ENCODE results near the gene RER1.
"Not testable (repeated sequence)": the region's sequence is repeated elsewhere in the genome, so short reads cannot be mapped to it uniquely, and the experiment has no call there.

Gene RER1

DNA sequence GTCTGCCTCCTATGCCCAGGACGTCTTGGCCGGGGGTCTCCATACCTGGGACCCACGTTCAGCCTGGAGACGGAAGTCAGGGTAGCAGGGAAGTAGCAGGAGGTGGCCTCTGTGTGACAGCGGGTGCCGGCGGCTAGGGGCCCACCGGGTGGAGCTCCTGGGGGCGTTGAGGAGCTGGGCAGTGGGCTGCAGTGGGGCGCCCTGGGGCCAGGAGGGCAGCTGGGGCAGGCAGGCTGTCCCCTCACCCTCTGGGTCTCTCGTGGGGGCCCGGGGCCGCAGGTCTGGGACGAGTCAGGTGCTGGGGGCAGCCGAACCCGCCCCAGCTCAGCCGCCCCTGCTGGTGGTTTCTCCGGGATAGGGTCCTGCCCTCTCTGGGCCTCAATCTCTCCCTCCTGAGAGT lies 35.4 kb downstream of the RER1 start:
- no peak for DNase-seq (ENCODE audit: low read depth, low spot score)

DNA sequence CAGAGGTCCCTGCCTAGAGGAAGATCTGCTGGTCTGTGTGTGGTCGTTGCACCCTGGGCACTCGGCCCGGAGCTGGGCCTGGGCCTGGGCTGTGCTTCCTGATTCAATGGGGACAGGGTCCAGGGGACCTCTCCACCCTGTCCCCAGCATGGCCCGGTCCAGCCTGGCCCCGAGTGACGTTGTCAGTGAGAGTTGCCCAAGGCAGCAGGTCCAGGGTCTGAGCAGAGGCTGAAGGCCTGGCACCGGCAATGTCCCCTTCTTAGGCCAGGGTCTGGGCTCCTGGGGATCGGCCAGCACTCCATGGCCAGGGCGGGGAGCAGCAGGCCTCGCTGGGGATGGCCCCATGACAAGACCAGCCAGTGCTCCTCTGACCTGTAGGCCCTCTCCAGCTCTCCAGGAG lies 36.3 kb downstream of the RER1 start:
- no peak for DNase-seq (ENCODE audit: low read depth, low spot score)

DNA sequence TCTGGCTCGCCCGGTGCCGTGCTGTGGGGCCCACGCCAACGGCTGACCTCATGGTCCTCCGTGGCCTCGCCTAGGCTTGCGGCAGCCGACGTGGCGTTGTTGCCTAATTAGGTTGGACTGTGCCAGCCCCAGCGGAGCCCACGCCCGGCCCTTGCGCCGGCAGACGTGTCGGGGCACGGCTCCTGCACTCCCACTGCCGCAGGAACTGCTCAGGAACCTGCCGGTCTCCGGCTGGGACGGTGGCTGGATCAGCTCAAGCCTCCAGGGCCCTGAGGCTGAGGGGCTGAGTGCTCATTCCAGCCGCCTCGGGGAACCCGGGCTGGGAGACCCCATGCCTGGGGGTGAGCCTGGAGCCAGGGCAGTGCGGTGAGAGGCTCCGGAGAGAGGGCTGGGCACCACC lies 36.8 kb downstream of the RER1 start:
- no peak for DNase-seq (ENCODE audit: low read depth, low spot score)

DNA sequence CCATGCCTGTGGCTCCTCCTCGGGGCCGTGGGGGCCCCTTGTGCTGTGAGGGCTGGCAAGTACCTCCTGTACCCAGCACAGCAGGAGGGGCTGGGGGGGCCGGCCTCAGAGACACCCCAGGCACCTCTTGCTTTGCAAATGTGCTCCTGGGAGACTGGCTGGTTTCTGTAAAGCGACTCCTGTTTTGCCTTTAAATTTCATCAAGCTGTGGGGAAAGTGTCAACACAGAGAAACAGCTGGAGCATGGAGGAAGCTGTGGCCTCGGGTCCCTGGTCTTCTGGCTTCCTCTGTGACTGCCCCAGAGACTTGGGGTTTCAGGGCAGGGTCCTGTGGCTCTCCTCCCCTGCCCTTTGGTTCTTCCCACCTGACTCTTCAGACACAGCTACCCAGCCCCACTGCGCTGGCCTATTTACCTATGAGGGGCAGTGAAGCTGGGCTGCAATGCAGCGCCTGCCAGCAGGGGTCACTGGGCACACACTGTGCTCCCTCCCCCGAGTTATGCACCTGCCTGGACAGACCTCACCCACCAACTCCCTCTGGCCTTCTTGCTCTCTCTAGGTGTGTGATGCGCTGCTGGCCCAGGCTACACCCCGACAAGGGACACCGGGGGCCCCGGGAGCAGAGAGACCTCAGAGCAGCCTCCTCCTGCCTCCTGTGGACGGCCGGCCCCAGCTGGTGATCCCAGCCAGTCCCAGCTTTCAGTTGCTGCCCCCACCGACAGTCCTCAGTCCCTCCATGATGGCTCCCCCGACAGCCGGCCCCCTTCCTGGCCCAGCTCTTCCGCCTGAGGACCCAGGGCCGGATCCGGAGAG lies 38.3 kb downstream of the RER1 start:
- no peak for DNase-seq (ENCODE audit: low read depth, low spot score)

DNA sequence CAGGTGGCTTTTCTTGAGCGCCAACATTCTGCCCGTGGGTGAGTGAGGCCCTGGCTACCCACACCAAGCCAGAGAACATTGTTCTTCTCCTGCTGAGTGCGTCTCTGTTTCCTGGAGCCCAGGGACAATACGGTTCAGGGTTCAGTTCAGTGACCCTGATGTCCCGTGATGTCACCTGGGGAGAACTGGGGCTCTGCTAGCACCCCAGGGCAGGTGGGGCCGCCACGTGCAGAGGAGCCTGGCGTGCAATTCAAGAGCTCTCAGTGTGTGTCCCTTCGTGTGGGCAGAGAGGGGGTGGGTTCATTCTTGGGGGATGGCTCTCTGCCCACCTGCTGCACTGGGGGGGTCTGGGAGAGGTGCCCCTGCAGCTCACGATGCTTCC lies 38.9 kb downstream of the RER1 start:
- no peak for DNase-seq (ENCODE audit: low read depth, low spot score)

DNA sequence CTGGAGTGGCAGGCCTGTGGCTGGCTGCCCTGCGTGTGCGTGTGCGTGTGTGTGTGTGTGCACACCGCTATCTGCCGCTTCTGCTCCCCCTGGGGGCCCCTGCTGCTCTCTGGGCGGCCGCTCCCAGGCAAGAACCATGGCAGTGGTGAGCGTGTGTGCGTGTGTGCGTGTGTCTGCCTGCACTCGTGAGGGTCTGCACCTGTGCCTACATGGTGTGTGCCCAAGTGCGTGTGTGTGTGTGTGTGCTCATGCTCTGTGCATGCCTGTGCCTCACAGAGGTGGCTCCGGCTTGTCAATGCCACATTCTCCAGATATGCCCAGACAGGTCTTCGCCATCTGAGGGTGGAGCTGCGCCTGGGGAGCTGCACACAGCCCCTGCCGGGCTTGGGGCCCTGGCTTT lies 39.5 kb downstream of the RER1 start:
- DNase-seq (ENCODE audit: low read depth, low spot score) = no peak

DNA sequence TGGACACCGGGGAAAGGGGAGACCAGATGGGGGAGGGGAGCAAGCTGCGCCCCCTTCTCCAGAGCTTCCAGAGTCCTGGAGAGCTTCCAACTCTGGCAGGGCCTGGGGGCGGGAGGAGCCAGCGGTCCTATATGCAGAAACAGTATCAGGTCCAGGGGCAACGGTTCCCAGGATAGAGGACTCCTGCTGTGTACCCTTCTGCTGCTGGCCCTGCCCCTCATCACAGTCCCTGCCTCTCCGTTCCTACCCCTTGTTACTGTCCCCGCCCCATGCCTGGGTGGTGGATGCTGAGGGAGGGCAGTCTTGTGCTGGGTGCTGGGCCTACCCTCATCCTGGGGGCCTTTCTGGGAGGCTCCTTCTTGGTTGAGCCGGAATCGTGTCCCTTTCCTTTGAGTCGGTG lies 39.9 kb downstream of the RER1 start:
- no peak for DNase-seq (ENCODE audit: low read depth, low spot score)

DNA sequence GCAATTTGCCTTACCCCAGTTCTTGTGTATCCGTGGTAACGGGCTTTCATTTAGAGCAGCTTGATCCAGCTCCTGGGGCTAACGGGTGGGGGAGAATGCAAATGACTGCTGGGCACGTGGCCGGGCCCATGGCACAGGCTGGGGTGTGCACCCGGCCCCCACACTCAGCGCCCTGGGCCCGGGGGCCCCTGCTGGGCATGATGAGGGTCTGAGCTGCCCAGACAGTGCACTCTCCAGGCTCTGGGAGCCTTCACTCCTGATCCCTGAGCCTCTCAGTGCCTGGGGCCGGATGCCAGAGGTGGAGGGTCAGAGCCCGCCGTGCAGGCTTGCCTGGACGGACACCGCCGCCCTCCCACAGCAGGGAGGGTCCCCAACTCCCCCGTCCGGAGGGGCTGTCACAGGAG lies 40.8 kb downstream of the RER1 start:
- no peak for DNase-seq (ENCODE audit: low read depth, low spot score)

DNA sequence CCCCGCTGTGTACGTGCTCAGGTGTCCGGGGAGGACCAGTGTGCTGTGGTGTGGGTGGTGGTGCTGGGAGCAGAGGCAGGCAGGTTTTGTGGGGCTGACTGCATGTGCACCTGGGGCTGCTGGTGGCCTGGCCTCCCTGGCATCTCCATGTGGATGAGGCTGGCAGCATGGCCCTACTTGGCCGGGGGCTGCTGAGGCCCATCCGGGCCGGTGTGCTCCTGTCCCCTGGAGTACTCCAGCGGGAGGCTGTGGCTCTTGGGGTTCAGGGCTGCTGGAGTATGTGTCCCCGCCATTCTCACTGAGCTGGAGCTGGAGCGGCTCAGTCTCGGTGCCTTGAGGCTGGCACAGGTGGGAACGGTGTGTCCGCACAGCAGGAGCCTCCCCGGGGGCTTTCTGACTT lies 41.6 kb downstream of the RER1 start:
- no peak for DNase-seq (ENCODE audit: low read depth, low spot score)

DNA sequence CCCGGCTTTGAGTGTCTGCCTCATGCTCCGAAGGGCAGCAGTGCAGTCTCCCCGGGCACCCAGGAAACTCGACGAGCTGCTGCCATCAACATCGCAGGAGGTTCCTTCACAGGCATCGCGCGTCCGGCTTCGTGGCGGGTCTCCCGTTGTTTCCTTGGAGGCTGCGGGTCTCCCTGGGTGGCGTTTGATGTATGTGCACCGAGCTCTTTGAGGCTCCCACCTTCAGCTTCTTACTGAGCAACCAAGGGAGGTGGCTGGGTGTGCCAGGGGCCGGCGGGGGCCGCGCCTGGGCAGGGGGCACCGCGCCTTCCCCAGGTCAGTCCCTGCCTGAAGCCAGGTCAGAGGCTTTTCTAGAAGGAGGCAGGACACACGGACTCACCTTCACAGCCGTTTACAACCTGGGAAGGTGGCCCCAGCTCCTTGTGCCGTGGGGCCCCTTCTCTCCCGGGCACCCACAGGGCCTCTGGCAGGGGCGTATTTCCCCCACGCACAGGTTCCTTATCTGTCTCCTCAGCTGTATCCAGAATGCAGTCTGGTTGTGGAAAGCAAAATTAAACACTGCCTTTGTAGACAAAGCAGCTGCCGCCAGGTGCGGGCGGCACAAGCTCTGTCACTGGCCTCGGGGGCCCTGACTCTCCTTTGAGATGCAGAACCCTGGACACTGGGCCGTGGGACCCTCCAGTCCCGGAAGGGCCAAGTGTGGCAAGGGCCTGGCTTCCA lies 42.5 kb downstream of the RER1 start:
- DNase-seq (ENCODE audit: low read depth, low spot score) = no peak

DNA sequence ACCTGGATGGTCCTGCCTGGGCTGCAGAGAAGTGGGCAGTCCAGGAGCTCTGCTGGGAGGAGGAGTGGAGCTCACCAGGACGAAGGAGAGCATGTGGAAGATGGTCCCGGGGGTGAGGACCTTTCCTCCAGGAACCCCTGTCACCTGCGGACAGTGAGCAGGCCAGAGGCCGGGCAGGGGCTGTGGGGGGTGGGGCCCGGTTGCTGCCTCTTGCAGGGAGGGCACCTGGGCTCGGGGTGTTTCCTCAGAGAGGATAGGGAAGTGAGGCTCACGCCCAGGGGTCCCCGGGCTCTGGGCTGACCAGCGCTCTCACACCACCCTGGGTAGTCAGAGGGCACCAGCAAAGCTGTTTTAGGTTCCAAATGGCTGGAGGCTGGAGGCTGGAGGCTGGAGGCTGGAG lies 43.5 kb downstream of the RER1 start:
- no peak for DNase-seq (ENCODE audit: low read depth, low spot score)

DNA sequence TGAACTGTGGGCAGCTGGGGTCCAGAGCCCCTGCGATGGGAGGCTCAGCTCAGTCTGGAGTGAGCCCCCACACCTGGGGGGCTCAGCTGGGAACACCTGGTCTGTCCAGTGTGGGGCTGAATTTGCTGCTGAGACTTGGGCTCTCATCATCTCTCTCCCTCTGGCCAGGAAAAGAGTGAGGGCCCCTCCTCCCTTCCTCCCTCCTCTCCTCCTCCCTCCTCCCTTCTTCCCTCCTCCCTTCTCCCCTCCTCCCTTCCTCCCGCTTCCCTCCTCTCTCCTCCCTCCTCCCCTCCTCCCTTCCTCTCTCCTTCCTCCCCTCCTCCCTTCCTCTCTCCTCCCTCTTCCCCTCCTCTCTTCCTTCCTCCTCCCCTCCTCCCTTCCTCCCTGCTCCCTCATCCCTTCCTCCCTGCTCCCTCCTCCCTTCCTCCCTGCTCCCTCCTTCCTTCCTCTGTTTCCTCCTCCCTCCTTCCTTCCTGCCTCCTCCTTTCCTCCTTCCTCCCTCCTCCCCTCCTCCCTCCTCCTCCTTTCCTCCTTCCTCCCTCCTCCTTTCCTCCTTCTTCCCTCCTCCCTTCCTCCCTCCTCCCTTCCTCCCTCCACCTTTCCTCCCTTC lies 44.2 kb downstream of the RER1 start:
- no peak for DNase-seq (ENCODE audit: low read depth, low spot score)

DNA sequence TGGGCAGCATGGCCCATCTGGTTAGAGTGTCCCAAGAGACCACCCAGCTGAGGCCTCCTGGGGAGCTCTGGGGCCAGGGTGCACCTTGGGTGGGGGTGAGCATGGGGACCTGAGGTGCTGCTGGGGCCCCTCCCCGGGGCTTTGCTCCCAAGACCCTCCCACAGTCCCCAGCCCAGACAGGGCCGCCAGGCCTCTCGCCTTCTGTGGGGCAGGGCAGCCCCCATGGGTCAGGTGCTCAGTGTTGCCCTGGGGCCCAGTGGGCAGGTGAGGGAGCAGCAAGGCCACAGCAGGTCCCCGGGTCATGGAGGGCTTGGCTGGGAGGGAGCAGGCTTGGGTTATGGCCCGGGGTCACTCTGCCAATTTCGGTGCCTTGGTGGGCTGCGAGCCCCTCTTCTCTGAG lies 45.2 kb downstream of the RER1 start:
- DNase-seq (ENCODE audit: low read depth, low spot score) = no peak

DNA sequence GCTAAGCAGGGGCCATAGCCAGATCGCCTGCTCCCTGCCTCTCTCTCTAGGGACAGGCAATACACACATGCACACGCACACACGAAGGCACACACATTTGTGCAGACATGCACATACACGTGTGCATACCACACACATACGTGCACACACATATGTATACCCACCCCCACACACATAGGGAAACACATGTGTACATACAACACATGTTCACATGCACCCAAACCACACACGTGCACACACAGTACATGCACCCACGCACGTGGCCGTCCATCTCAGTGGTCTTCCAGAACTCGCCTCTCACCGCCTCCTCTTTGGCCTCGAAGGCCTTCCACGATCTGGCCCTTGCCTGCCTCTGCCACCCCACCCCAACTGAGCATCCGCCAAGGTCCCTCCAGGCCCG lies 46.0 kb downstream of the RER1 start:
- DNase-seq (ENCODE audit: low read depth, low spot score) = no peak

DNA sequence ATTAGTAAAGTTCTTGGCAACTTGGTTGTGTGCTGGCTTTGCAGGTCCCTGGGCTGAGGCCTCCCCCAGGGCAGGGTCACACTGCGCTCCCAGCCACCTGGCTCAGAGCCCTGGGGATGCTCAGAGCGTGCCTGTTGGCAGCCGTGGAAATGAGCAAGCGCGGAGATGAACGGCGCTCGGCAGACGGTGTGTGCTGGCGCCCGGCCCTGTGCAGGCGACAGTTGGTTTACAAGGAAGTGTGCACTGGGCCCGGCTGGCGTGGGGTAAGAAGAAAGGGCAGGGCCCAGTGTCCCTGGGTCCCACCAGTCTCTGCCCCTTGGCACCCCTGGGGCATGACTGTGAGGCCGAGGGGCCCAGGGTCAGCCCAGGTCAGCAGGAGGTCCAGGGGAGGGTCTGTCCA lies 46.4 kb downstream of the RER1 start:
- DNase-seq (ENCODE audit: low read depth, low spot score) = no peak

DNA sequence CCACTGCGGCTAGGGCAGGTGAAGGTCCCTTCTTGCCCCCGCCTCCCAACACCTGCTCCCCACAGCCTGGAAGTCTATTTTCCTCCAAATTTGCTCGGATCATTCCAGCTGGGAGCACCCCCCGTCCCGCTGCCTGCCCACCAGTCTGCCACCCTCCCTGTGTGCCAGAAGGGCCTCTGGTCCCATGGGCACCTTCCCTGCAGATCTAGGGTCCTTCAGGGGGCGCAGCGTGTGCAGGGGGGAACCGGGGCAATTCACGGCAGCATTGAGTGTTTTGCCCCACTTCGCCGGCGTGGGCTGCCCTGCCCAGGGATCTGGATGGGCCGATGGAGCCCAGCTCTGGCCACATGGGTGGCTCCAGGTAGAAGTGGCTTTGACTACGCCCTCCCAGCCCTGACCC lies 47.0 kb downstream of the RER1 start:
- DNase-seq (ENCODE audit: low read depth, low spot score) = no peak

DNA sequence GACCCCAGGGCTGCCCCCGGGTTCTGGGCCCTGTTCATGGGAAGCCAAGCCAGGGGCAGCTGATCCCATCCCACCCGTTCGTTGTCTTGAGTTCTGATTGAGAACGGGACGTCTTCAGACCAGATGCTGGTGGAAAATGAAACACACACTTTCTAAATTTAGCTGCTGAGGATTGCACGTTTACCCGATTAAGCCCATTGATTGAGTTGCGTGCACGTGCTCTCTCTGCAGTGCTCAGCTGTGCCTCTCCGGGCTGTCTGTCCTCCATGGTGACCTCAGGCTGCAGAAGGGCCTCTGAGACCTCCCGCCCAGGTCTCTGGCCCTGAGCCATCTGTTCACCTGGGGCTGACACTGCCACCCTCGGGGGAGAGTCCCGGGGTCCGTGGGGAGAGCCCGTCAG lies 47.7 kb downstream of the RER1 start:
- DNase-seq (ENCODE audit: low read depth, low spot score) = no peak

DNA sequence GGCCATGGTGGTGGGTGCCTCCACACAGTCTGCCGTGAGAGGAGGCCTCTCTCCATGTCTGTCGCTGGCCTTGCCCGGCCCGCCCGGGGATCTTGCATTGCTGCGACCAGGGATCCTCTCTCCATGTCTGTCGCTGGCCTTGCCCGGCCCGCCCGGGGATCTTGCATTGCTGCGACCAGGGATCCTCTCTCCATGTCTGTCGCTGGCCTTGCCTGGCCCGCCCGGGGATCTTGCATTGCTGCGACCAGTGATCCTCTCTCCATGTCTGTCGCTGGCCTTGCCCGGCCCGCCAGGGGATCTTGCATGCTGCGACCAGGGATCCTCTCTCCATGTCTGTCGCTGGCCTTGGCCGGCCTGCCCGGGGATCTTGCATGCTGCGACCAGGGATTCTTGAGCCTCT lies 48.7 kb downstream of the RER1 start:
- DNase-seq (ENCODE audit: low read depth, low spot score) = not testable (repeated sequence)

DNA sequence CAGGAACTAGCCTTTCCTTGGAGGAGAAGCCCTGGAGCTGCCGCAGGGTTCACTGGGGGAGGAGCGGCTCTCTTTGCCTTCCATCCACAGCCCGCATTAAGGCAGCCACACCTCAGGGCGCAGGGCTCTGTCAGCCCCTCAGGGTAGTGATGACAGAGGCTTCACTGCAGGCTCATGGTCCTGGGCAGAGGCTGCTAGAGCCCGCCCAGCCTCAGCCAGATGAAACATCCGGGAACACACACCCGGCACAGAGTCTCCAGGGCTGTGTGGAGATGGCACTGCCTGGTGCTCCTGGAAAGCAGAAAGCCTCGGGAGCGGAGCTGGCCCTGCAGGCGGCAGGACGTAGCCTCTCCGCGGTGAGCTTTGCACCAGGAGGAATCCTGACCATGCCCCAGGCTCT lies 50.1 kb downstream of the RER1 start:
- DNase-seq (ENCODE audit: low read depth, low spot score) = no peak

DNA sequence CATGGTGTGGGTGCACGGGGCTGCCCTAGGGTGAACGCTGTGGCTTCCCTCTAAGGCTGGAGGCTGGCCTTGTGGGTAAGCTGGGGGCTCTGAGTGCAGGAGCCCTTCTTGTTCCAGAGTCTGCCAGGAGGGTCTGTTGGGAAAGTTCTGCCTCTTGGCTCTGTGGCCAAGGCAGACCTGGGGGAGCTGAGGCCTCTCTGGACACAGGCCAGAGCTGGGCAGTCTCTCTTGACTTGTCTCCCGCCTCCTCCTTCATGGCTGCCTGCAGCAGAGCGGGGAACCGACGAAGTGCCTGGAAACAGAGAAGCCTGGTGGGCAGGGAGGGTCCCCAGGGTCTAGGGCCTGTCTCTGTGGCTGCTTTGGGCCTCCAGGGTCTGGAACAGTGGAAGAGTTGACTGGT lies 51.0 kb downstream of the RER1 start:
- DNase-seq (ENCODE audit: low read depth, low spot score) = no peak

DNA sequence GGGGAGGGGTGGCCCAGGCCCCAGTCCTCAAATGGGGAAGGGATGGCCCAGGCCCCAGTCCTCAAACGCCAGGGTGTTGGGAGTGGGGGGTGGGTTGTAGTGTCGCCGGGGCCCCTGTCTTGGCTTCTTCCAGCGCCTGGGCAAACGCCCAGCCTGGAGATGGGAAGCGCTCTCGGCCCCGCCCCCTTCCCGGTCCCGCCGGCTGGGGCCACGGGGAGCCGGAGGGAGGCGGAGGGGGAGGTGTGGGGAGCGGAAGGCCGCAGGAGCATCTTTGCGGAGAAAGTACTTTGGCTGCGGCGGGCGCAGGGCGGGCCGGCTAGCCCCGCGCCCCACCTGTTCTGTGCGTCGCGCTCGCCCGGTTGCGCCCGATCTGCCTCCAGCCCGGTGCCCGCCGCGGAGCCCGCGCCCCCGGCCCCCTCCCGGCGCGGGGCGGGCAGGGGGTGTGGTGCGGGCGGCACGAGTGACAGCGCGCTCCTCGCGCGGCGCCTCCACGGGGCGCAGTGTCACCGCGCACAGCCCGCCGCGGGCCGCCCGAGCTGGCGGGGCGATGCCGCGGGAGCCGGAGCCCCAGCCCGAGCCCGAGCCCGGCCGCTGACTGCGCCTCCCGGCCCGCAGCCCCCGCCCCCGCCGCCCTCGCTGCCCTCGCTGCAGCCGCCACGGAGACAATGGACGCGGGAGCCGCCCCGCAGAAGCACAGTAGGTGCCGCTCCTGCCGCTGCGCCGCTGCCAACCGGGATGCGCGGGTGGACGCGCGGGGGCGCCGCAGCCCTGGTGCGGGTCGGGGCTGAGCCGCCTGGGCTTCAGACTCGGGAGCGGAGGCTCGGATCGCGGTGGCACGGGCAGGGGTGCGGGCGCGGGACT lies 51.9 kb downstream of the RER1 start:
- DNase-seq (ENCODE audit: low read depth, low spot score) = no peak

DNA sequence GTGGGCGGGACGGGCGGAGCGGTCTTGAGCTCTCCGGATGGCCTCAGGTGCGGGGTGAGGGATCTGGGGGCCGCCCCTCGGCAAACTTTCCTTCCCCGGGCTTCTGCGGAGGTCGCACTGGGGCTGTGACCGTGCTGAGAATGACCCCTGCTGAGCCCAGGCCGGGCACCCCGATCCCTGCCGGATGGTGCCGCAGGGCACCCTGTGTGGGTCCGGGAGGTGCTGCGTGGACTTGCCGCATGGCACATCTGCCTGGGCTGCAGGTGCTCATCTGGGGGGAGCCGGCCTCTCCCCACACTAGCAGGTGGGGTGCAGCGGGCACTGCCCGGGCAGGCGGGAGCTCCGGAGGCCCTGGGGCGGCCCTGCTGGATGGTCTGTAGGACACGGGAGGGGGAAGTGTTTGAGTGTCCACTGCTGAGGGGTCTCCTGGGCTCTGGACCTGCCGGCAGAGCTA lies 52.5 kb downstream of the RER1 start:
- no peak for DNase-seq (ENCODE audit: low read depth, low spot score)

Measured in activated CD4-positive, CD25-positive, alpha-beta regulatory T cell treated with anti-CD3 and anti-CD28 coated beads, Interleukin-2, amount 50 U/mL, for 16 hours (primary cell).